GM19438 (cell line): ENCODE results near the gene STK32C.
A peak's percentile ranks its signal among the peaks of the same experiment; 100 is the strongest.

Experiments used
- ATAC-seq: cut with Tn5 transposase; IDR thresholded peaks from one replicate; pipeline ENCODE4 v1.9.1; 2021; ENCODE audit warnings: low read depth; ENCODE audit not compliant: unreplicated experiment

Gene STK32C

GRCh38 chr10:132236161-132236560, 71.6 kb downstream of the STK32C start:
- ATAC-seq, result no peak

GRCh38 chr10:132234860-132235259, 72.9 kb downstream of the STK32C start:
- no peak for ATAC-seq

GRCh38 chr10:132233501-132234085, 74.2 kb downstream of the STK32C start:
- ATAC-seq, result no peak

GRCh38 chr10:132232981-132233380, 74.8 kb downstream of the STK32C start:
- ATAC-seq, result no peak

GRCh38 chr10:132232023-132232951, 75.5 kb downstream of the STK32C start:
- ATAC-seq, result no peak

GRCh38 chr10:132231656-132232022, 76.1 kb downstream of the STK32C start:
- ATAC-seq, result no peak

- no peak for ATAC-seq
Measured at GRCh38 chr10:132230557-132231210, 77.1 kb downstream of the STK32C start.

- ATAC-seq, result peak; percentile 62
Measured at GRCh38 chr10:132229834-132230556, 77.8 kb downstream of the STK32C start.

GRCh38 chr10:132229096-132229495, 78.7 kb downstream of the STK32C start:
- no peak for ATAC-seq

- ATAC-seq, result no peak
Measured at GRCh38 chr10:132228616-132229015, 79.1 kb downstream of the STK32C start.

- ATAC-seq, result no peak
Measured at GRCh38 chr10:132227851-132228390, 79.8 kb downstream of the STK32C start.

- no peak for ATAC-seq
Measured at GRCh38 chr10:132226586-132227405, 81.0 kb downstream of the STK32C start.

- ATAC-seq, result no peak
Measured at GRCh38 chr10:132225849-132226205, 81.9 kb downstream of the STK32C start.

- no peak for ATAC-seq
Measured at GRCh38 chr10:132225073-132225848, 82.5 kb downstream of the STK32C start.

GRCh38 chr10:132224343-132225072, 83.2 kb downstream of the STK32C start:
- no peak for ATAC-seq

GRCh38 chr10:132223611-132224342, 84.0 kb downstream of the STK32C start:
- no peak for ATAC-seq

- peak; percentile 87 for ATAC-seq
Measured at GRCh38 chr10:132223156-132223590, 84.6 kb downstream of the STK32C start.

GRCh38 chr10:132222726-132223125, 85.0 kb downstream of the STK32C start:
- ATAC-seq, result no peak
